Testis (tissue), 2 donors: ENCODE results near the gene NBDY.
A peak's percentile ranks its signal among the peaks of the same experiment; 100 is the strongest.

Source experiments
- CTCF ChIP-seq, 3 experiments: fragments of 450-650 bp in 2 of 3; fragments of 200-600 bp in 1 of 3; sonication (generic) in 1 of 3; IDR thresholded peaks; one replicate each; pipeline ENCODE4 v1.5.1; 2016 to 2019; ENCODE audit warnings: antibody characterized with exemption in 3 of 3, mild to moderate bottlenecking in 2 of 3, moderate library complexity in 1 of 3
- POLR2A ChIP-seq: fragments of 450-650 bp; IDR thresholded peaks from one replicate; pipeline ENCODE4 v1.6.1; 2017; ENCODE audit warnings: antibody characterized with exemption, mild to moderate bottlenecking, moderate library complexity

GRCh38 chrX:56802921-56803849 lies 74.1 kb downstream of the NBDY start:
- TF ChIP-seq POLR2A, result no peak
- peak in 2 of 3 experiments; percentile 23 to 32 for TF ChIP-seq CTCF (IDR thresholded peaks at IDR 0.05)
